K562 (cell line): ENCODE measurements around the gene NOD1.

Experiments
- AFF4 ChIP-seq: sonication (generic); formaldehyde crosslinking; IDR thresholded peaks from 2 replicates; pipeline ENCODE4 v1.8.0; 2023; ENCODE audit warnings: mild to moderate bottlenecking, missing genetic modification reagents
- ARID3A ChIP-seq: IDR thresholded peaks from 2 replicates; pipeline ENCODE4 v1.6.1; 2012; ENCODE audit warnings: low read depth, low read length, improper control_type of control experiment, borderline replicate concordance
- CTCF ChIP-seq, 3 experiments: IDR thresholded peaks in 2 of 3; conservative IDR thresholded peaks in 1 of 3; 2 replicates each; pipeline ENCODE4 v1.5.1; 2011 to 2012; ENCODE audit warnings: low read length in 3 of 3, mild to moderate bottlenecking in 3 of 3, control low read depth in 2 of 3, improper control_type of control experiment in 1 of 3, inconsistent platforms in 1 of 3, low read depth in 1 of 3, mixed read lengths in 1 of 3, moderate library complexity in 1 of 3; ENCODE audit not compliant: insufficient read depth in 2 of 3
- EGR1 ChIP-seq: fragments of 450-650 bp; conservative IDR thresholded peaks from 2 replicates; pipeline ENCODE4 v1.6.1; 2017; ENCODE audit warnings: mild to moderate bottlenecking
- EZH2 ChIP-seq: IDR thresholded peaks from 2 replicates; pipeline ENCODE4 v1.6.1; 2012; ENCODE audit warnings: low read depth, mild to moderate bottlenecking, inconsistent platforms, low read length, borderline replicate concordance
- FOXA3 ChIP-seq, 2 experiments: fragments of 450-650 bp in 1 of 2; sonication (generic) in 1 of 2; formaldehyde crosslinking; IDR thresholded peaks in 1 of 2; conservative IDR thresholded peaks in 1 of 2; 2 replicates each; pipeline versions ENCODE4 v1.4.0 to v1.8.0; 2020 to 2022; ENCODE audit warnings: mild to moderate bottlenecking in 2 of 2, missing genetic modification reagents in 1 of 2
- KDM5B ChIP-seq: fragments of 200-600 bp; sonication (generic); IDR thresholded peaks from 2 replicates; pipeline ENCODE4 v1.6.1; 2012; ENCODE audit warnings: low read depth, mild to moderate bottlenecking, moderate library complexity, low read length, control low read depth, inconsistent platforms; ENCODE audit not compliant: insufficient replicate concordance
- MTA2 ChIP-seq: fragments of 450-650 bp; IDR thresholded peaks from 2 replicates; pipeline ENCODE4 v1.6.1; 2016; ENCODE audit warnings: low read depth
- SIN3A ChIP-seq, 2 experiments: fragments of 150-350 bp in 1 of 2; IDR thresholded peaks; 2 replicates each; pipeline ENCODE4 v1.6.1; 2011 to 2016; ENCODE audit warnings: borderline replicate concordance in 2 of 2, low read depth in 2 of 2, low read length in 2 of 2, mild to moderate bottlenecking in 2 of 2, moderate library complexity in 2 of 2; ENCODE audit not compliant: control insufficient read depth in 1 of 2
- SMARCA4 ChIP-seq: fragments of 450-650 bp; IDR thresholded peaks from 2 replicates; pipeline ENCODE4 v1.6.1; 2016
- TGIF2 ChIP-seq: sonication (generic); formaldehyde crosslinking; IDR thresholded peaks from 2 replicates; pipeline ENCODE4 v1.8.1; 2022; ENCODE audit warnings: mild to moderate bottlenecking, missing genetic modification reagents, moderate library complexity
- ZNF23 ChIP-seq: fragments of 250-450 bp; sonication (Bioruptor Pico); IDR thresholded peaks from 2 replicates; pipeline ENCODE4 v1.4.0; 2020; ENCODE audit warnings: mild to moderate bottlenecking
- ZNF24 ChIP-seq: fragments of 450-650 bp; IDR thresholded peaks from 2 replicates; pipeline ENCODE4 v1.6.1; 2016
- TF ChIP-seq, protein P1 (sequence below): fragments of 450-650 bp; IDR thresholded peaks from 2 replicates; pipeline ENCODE4 v1.6.1; 2018; ENCODE audit not compliant: partially characterized antibody

GRCh38 chr7:30474893-30475292 is 3.7 kb downstream of the NOD1 start:
- TF ChIP-seq ZNF23 (CRISPR knock-in tag) (no peak), EZH2 (no peak), AFF4 (no peak), KDM5B (no peak), MTA2 (no peak), SIN3A (IDR thresholded peaks at IDR 0.05; ENCODE audit: borderline replicate concordance in 2 of 2, control insufficient read depth in 1 of 2, low read depth in 2 of 2, low read length in 2 of 2) (no peak), ARID3A (no peak), ZNF24 (no peak), SMARCA4 (no peak), EGR1 (no peak), FOXA3 (CRISPR knock-in tag; conservative IDR thresholded peaks at IDR 0.05 in 1 of 2, IDR thresholded peaks at IDR 0.05 in 1 of 2) (no peak), CTCF (IDR thresholded peaks at IDR 0.05 in 2 of 3, conservative IDR thresholded peaks at IDR 0.05 in 1 of 3; ENCODE audit: insufficient read depth in 2 of 3, low read depth in 1 of 3, low read length in 3 of 3) (no peak), TGIF2 (CRISPR knock-in tag) (no peak)
- TF ChIP-seq, protein P1, sequence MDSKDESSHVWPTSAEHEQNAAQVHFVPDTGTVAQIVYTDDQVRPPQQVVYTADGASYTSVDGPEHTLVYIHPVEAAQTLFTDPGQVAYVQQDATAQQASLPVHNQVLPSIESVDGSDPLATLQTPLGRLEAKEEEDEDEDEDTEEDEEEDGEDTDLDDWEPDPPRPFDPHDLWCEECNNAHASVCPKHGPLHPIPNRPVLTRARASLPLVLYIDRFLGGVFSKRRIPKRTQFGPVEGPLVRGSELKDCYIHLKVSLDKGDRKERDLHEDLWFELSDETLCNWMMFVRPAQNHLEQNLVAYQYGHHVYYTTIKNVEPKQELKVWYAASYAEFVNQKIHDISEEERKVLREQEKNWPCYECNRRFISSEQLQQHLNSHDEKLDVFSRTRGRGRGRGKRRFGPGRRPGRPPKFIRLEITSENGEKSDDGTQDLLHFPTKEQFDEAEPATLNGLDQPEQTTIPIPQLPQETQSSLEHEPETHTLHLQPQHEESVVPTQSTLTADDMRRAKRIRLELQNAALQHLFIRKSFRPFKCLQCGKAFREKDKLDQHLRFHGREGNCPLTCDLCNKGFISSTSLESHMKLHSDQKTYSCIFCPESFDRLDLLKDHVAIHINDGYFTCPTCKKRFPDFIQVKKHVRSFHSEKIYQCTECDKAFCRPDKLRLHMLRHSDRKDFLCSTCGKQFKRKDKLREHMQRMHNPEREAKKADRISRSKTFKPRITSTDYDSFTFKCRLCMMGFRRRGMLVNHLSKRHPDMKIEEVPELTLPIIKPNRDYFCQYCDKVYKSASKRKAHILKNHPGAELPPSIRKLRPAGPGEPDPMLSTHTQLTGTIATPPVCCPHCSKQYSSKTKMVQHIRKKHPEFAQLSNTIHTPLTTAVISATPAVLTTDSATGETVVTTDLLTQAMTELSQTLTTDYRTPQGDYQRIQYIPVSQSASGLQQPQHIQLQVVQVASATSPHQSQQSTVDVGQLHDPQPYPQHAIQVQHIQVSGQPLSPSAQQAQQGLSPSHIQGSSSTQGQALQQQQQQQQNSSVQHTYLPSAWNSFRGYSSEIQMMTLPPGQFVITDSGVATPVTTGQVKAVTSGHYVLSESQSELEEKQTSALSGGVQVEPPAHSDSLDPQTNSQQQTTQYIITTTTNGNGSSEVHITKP = no peak
